CD8-positive, alpha-beta memory T cell (primary cell): ENCODE data around the gene TMEM150C. TPM values are rescaled to one million over a fixed set of nuclear protein-coding genes. Genes with fewer than 3 reads are reported as not detected.

Source experiments
- CTCF ChIA-PET: fragments of 350-600 bp; sonication (Branson Sonifier 250); formaldehyde crosslinking; loops from one replicate; lab custom pipeline; 2021; ENCODE audit warnings: antibody characterized with exemption; lab: Charles Lee
- POLR2A ChIA-PET: fragments of 350-600 bp; sonication (Branson Sonifier 250); formaldehyde crosslinking; loops from one replicate; lab custom pipeline; 2021; ENCODE audit warnings: antibody characterized with exemption; lab: Charles Lee
- DNase-seq, 5 donors: peaks; one replicate each; pipeline versions ENCODE4 v3.0.0 to v3.0.0-alpha.2; 2020 to 2022; ENCODE audit warnings: mixed read lengths in 1 of 5
- H3K27ac ChIP-seq: one replicate; pipeline ENCODE4 v1.7.0; 2013; ENCODE audit warnings: low read depth, mild to moderate bottlenecking, low read length, moderate library complexity
- H3K27me3 ChIP-seq: 2 replicates; pipeline ENCODE4 v1.7.0; 2013; ENCODE audit warnings: low read length, mild to moderate bottlenecking; ENCODE audit not compliant: insufficient read depth, poor library complexity, severe bottlenecking
- H3K36me3 ChIP-seq: 2 replicates; pipeline ENCODE4 v1.7.0; 2013; ENCODE audit warnings: mild to moderate bottlenecking, low read length, moderate library complexity; ENCODE audit not compliant: insufficient read depth
- H3K4me1 ChIP-seq: 2 replicates; pipeline ENCODE4 v1.7.0; 2013; ENCODE audit warnings: mild to moderate bottlenecking, low read length, moderate library complexity; ENCODE audit not compliant: insufficient read depth
- H3K4me3 ChIP-seq: 2 replicates; pipeline ENCODE4 v1.7.0; 2013; ENCODE audit warnings: mild to moderate bottlenecking, low read length
- H3K9me3 ChIP-seq: 2 replicates; pipeline ENCODE4 v1.7.0; 2013; ENCODE audit warnings: mild to moderate bottlenecking, low read length
- H3K27ac Mint-ChIP-seq, 8 donors: one replicate each; pipeline ENCODE4 v1.8.0; 2020 to 2021; ENCODE audit warnings: mixed read lengths in 8 of 8, mild to moderate bottlenecking in 6 of 8, inconsistent platforms in 3 of 8, moderate library complexity in 3 of 8
- H3K27me3 Mint-ChIP-seq, 2 donors: one replicate each; pipeline ENCODE4 v1.8.0; 2020 to 2021; ENCODE audit warnings: mixed read lengths in 2 of 2, mild to moderate bottlenecking in 1 of 2, moderate library complexity in 1 of 2
- H3K36me3 Mint-ChIP-seq, 3 donors: one replicate each; pipeline ENCODE4 v1.8.0; 2020 to 2021; ENCODE audit warnings: mixed read lengths in 3 of 3, inconsistent platforms in 1 of 3, mild to moderate bottlenecking in 1 of 3
- H3K4me1 Mint-ChIP-seq, 3 donors: one replicate each; pipeline ENCODE4 v1.8.0; 2020 to 2021; ENCODE audit warnings: mixed read lengths in 3 of 3, inconsistent platforms in 1 of 3, mild to moderate bottlenecking in 1 of 3
- H3K4me3 Mint-ChIP-seq, 7 donors: one replicate each; pipeline ENCODE4 v1.8.0; 2020 to 2021; ENCODE audit warnings: mixed read lengths in 7 of 7, mild to moderate bottlenecking in 6 of 7, moderate library complexity in 4 of 7, inconsistent platforms in 2 of 7
- H3K9me3 Mint-ChIP-seq, 5 donors: one replicate each; pipeline ENCODE4 v1.8.0; 2020 to 2022; ENCODE audit warnings: mixed read lengths in 5 of 5, mild to moderate bottlenecking in 3 of 5, moderate library complexity in 2 of 5, inconsistent platforms in 1 of 5
- polyA plus RNA-seq: library from polyadenylated mRNA; unstranded; fragments of 300-500 nt; fragmentation: Illumina TruSeq; gene quantifications from one replicate; pipeline ENCODE4 v1.2.3, GENCODE V29; 2021
- total RNA-seq, 2 experiments: library from RNA; stranded (reverse); gene quantifications; one replicate each; pipeline ENCODE4 v1.2.3, GENCODE V29; 2021

TMEM150C gene
- total and polyA plus RNA-seq, 3 experiments from 2014 or later: 0.17 TPM; not detected in 2

- Mint-ChIP-seq H3K27ac (no peak overlapping the region), H3K9me3 (no peaks in the 10 kb centered on the region), H3K27me3 (peaks cover 10 to 28% of the 10 kb centered on the region in 2 donors), H3K4me1 (no peaks in the 10 kb centered on the region), H3K4me3 (no peak overlapping the region), H3K36me3 (no peaks in the 10 kb centered on the region)
- ChIA-PET POLR2A (no interaction called here), CTCF (interaction anchor here (1.0 kb wide), 1 partner anchor 9 kb away, joined by 3 read pairs; no protein-coding TSS in a partner anchor)
- H3K4me1 ChIP-seq: no peaks in the 10 kb centered on the region
- no peaks in the 10 kb centered on the region for H3K36me3 ChIP-seq
- no peak overlapping the region for H3K4me3 ChIP-seq
- peaks cover 3% of the 10 kb centered on the region for H3K27me3 ChIP-seq
- no peak overlapping the region for H3K27ac ChIP-seq
- DNase-seq: no peak
- no peaks in the 10 kb centered on the region for H3K9me3 ChIP-seq
Measured at GRCh38 chr4:82593411-82593810, 31.6 kb upstream of the TMEM150C start.

- CTCF ChIA-PET: no interaction called here
- Histone ChIP-seq H3K4me3 (no peak overlapping the region), H3K36me3 (no peaks in the 10 kb centered on the region), H3K9me3 (no peaks in the 10 kb centered on the region), H3K27me3 (peaks cover 3% of the 10 kb centered on the region), H3K27ac (no peak overlapping the region), H3K4me1 (no peaks in the 10 kb centered on the region)
- no peak overlapping the region for H3K4me3 Mint-ChIP-seq
- H3K27ac Mint-ChIP-seq: no peak overlapping the region
- POLR2A ChIA-PET: no interaction called here
- H3K4me1 Mint-ChIP-seq: no peaks in the 10 kb centered on the region
- peaks cover 0 to 1% (median 0%) of the 10 kb centered on the region in 3 donors for H3K36me3 Mint-ChIP-seq
- peaks cover 8 to 30% of the 10 kb centered on the region in 2 donors for H3K27me3 Mint-ChIP-seq
- DNase-seq: no peak
- no peaks in the 10 kb centered on the region for H3K9me3 Mint-ChIP-seq
Measured at GRCh38 chr4:82592639-82593038, 30.9 kb upstream of the TMEM150C start.

- H3K36me3 ChIP-seq: no peaks in the 10 kb centered on the region
- Mint-ChIP-seq H3K9me3 (no peaks in the 10 kb centered on the region), H3K27me3 (peaks cover 12 to 23% of the 10 kb centered on the region in 2 donors), H3K4me3 (no peak overlapping the region), H3K36me3 (peaks cover 0 to 1% (median 0%) of the 10 kb centered on the region in 3 donors), H3K4me1 (no peaks in the 10 kb centered on the region), H3K27ac (no peak overlapping the region)
- H3K9me3 ChIP-seq: no peaks in the 10 kb centered on the region
- peaks cover 3% of the 10 kb centered on the region for H3K27me3 ChIP-seq
- H3K27ac ChIP-seq: no peak overlapping the region
- no peak overlapping the region for H3K4me3 ChIP-seq
- ChIA-PET POLR2A (no interaction called here), CTCF (interaction anchor here (1.1 kb wide), 1 partner anchor 25 kb away, joined by 3 read pairs; no protein-coding TSS in a partner anchor)
- DNase-seq: no peak
- H3K4me1 ChIP-seq: no peaks in the 10 kb centered on the region
Measured at GRCh38 chr4:82591592-82591991, 29.8 kb upstream of the TMEM150C start.

GRCh38 chr4:82589756-82590155, 28.0 kb upstream of the TMEM150C start:
- Histone ChIP-seq H3K27ac (no peak overlapping the region), H3K4me1 (no peaks in the 10 kb centered on the region), H3K27me3 (peaks cover 3% of the 10 kb centered on the region), H3K4me3 (no peak overlapping the region), H3K9me3 (no peaks in the 10 kb centered on the region), H3K36me3 (no peaks in the 10 kb centered on the region)
- H3K4me1 Mint-ChIP-seq: no peaks in the 10 kb centered on the region
- POLR2A ChIA-PET: no interaction called here
- H3K4me3 Mint-ChIP-seq: no peak overlapping the region
- no peak overlapping the region for H3K27ac Mint-ChIP-seq
- peaks cover 0 to 1% (median 0%) of the 10 kb centered on the region in 3 donors for H3K36me3 Mint-ChIP-seq
- peaks cover 15 to 23% of the 10 kb centered on the region in 2 donors for H3K27me3 Mint-ChIP-seq
- DNase-seq: no peak
- H3K9me3 Mint-ChIP-seq: no peaks in the 10 kb centered on the region
- CTCF ChIA-PET: no interaction called here

- Mint-ChIP-seq H3K9me3 (no peaks in the 10 kb centered on the region), H3K36me3 (peaks cover 0 to 1% (median 0%) of the 10 kb centered on the region in 3 donors), H3K4me1 (no peaks in the 10 kb centered on the region), H3K4me3 (no peak overlapping the region), H3K27ac (no peak overlapping the region), H3K27me3 (peaks cover 16 to 25% of the 10 kb centered on the region in 2 donors)
- H3K27me3 ChIP-seq: peaks cover 6% of the 10 kb centered on the region
- POLR2A ChIA-PET: no interaction called here
- H3K4me1 ChIP-seq: no peaks in the 10 kb centered on the region
- no peak overlapping the region for H3K27ac ChIP-seq
- no peak for DNase-seq
- no peaks in the 10 kb centered on the region for H3K9me3 ChIP-seq
- no peaks in the 10 kb centered on the region for H3K36me3 ChIP-seq
- CTCF ChIA-PET: no interaction called here
- H3K4me3 ChIP-seq: no peak overlapping the region
Measured at GRCh38 chr4:82588771-82589270, 27.0 kb upstream of the TMEM150C start.

GRCh38 chr4:82587826-82588540, 26.2 kb upstream of the TMEM150C start:
- Histone ChIP-seq H3K36me3 (no peaks in the 10 kb centered on the region), H3K4me1 (no peaks in the 10 kb centered on the region), H3K4me3 (no peak overlapping the region), H3K27me3 (peaks cover 6% of the 10 kb centered on the region), H3K9me3 (no peaks in the 10 kb centered on the region), H3K27ac (no peak overlapping the region)
- no peak overlapping the region for H3K27ac Mint-ChIP-seq
- ChIA-PET POLR2A (no interaction called here), CTCF (no interaction called here)
- DNase-seq: no peak
- H3K9me3 Mint-ChIP-seq: no peaks in the 10 kb centered on the region
- no peaks in the 10 kb centered on the region for H3K4me1 Mint-ChIP-seq
- no peak overlapping the region for H3K4me3 Mint-ChIP-seq
- H3K27me3 Mint-ChIP-seq: peaks cover 17 to 33% of the 10 kb centered on the region in 2 donors
- H3K36me3 Mint-ChIP-seq: peaks cover 0 to 1% (median 0%) of the 10 kb centered on the region in 3 donors

GRCh38 chr4:82585690-82586435, 24.1 kb upstream of the TMEM150C start:
- ChIA-PET POLR2A (no interaction called here), CTCF (interaction anchor here (1.5 kb wide), 1 partner anchor 121 kb away, joined by 3 read pairs; no protein-coding TSS in a partner anchor)
- no peaks in the 10 kb centered on the region for H3K4me1 Mint-ChIP-seq
- no peak overlapping the region for H3K27ac Mint-ChIP-seq
- H3K4me3 Mint-ChIP-seq: no peak overlapping the region
- peaks cover 4% of the 10 kb centered on the region for H3K27me3 ChIP-seq
- H3K27me3 Mint-ChIP-seq: peaks cover 19 to 24% of the 10 kb centered on the region in 2 donors
- no peak overlapping the region for H3K27ac ChIP-seq
- H3K4me1 ChIP-seq: no peaks in the 10 kb centered on the region
- no peaks in the 10 kb centered on the region for H3K36me3 ChIP-seq
- H3K9me3 ChIP-seq: no peaks in the 10 kb centered on the region
- peaks cover 0 to 1% (median 0%) of the 10 kb centered on the region in 3 donors for H3K36me3 Mint-ChIP-seq
- H3K4me3 ChIP-seq: no peak overlapping the region
- H3K9me3 Mint-ChIP-seq: no peaks in the 10 kb centered on the region
- no peak for DNase-seq

GRCh38 chr4:82584931-82585330, 23.1 kb upstream of the TMEM150C start:
- Histone ChIP-seq H3K4me3 (no peak overlapping the region), H3K4me1 (no peaks in the 10 kb centered on the region), H3K27me3 (peaks cover 4% of the 10 kb centered on the region), H3K9me3 (no peaks in the 10 kb centered on the region), H3K27ac (no peak overlapping the region), H3K36me3 (no peaks in the 10 kb centered on the region)
- no peak for DNase-seq
- ChIA-PET CTCF (interaction anchor here (1.3 to 1.5 kb wide), 2 partner anchors 9 to 122 kb away, joined by 3 read pairs; no protein-coding TSS in a partner anchor), POLR2A (no interaction called here)
- Mint-ChIP-seq H3K27ac (no peak overlapping the region), H3K4me3 (no peak overlapping the region), H3K4me1 (no peaks in the 10 kb centered on the region), H3K27me3 (peaks cover 19 to 24% of the 10 kb centered on the region in 2 donors), H3K36me3 (peaks cover 0 to 1% (median 0%) of the 10 kb centered on the region in 3 donors), H3K9me3 (no peaks in the 10 kb centered on the region)
